Hepatocyte (in vitro differentiated cells): ENCODE measurements around the gene KDM4C. TPM values are rescaled to one million over a fixed set of nuclear protein-coding genes. Genes with fewer than 3 reads are reported as not detected.

Experiments
- DNase-seq: peaks from one replicate; pipeline ENCODE4 v3.0.0-alpha.2; 2016; ENCODE audit warnings: low spot score
- H2AFZ ChIP-seq: fragments of 200-600 bp; sonication (generic); 2 replicates; pipeline ENCODE4 v1.6.0; 2016; ENCODE audit warnings: antibody characterized with exemption, mild to moderate bottlenecking
- H3K27ac ChIP-seq: fragments of 200-600 bp; sonication (generic); 2 replicates; pipeline ENCODE4 v1.5.1; 2016; ENCODE audit warnings: mild to moderate bottlenecking
- H3K27me3 ChIP-seq: fragments of 200-600 bp; sonication (generic); 2 replicates; pipeline ENCODE4 v1.6.1; 2016
- H3K36me3 ChIP-seq: fragments of 200-600 bp; sonication (generic); replicated peaks from 2 replicates; pipeline ENCODE4 v1.5.1; 2016; ENCODE audit warnings: low read depth; ENCODE audit not compliant: insufficient read depth
- H3K4me1 ChIP-seq: fragments of 200-600 bp; sonication (generic); 2 replicates; pipeline ENCODE4 v1.5.1; 2016; ENCODE audit warnings: mild to moderate bottlenecking, moderate library complexity; ENCODE audit not compliant: insufficient read depth
- H3K4me2 ChIP-seq: fragments of 200-600 bp; sonication (generic); 2 replicates; pipeline ENCODE4 v1.6.0; 2016
- H3K4me3 ChIP-seq: fragments of 200-600 bp; sonication (generic); 2 replicates; pipeline ENCODE4 v1.5.1; 2016; ENCODE audit warnings: mild to moderate bottlenecking
- H3K79me2 ChIP-seq: fragments of 200-600 bp; sonication (generic); 2 replicates; pipeline ENCODE4 v1.6.0; 2017; ENCODE audit warnings: mild to moderate bottlenecking
- H3K9me2 ChIP-seq: fragments of 200-600 bp; sonication (generic); replicated peaks from 2 replicates; pipeline ENCODE4 v1.6.0; 2017; ENCODE audit warnings: mild to moderate bottlenecking; ENCODE audit not compliant: insufficient read depth
- H3K9me3 ChIP-seq: fragments of 200-600 bp; sonication (generic); 2 replicates; pipeline ENCODE4 v1.5.1; 2016; ENCODE audit warnings: low read depth, mild to moderate bottlenecking
- H4K20me1 ChIP-seq: fragments of 200-600 bp; sonication (generic); 2 replicates; pipeline ENCODE4 v1.6.0; 2016; ENCODE audit warnings: mild to moderate bottlenecking; ENCODE audit not compliant: insufficient read depth, poor library complexity, severe bottlenecking
- EZH2 ChIP-seq: fragments of 200-600 bp; sonication (generic); IDR thresholded peaks from 2 replicates; pipeline ENCODE4 v1.6.1; 2016; ENCODE audit warnings: antibody characterized with exemption, mild to moderate bottlenecking, borderline replicate concordance
- EZH2phosphoT487 ChIP-seq: fragments of 200-600 bp; sonication (generic); IDR thresholded peaks from one replicate; pipeline ENCODE4 v1.6.1; 2018; ENCODE audit warnings: antibody characterized with exemption, mild to moderate bottlenecking, low read depth, moderate library complexity; ENCODE audit not compliant: unreplicated experiment, severe bottlenecking
- WGBS: methylation state at CpG from one replicate; pipeline ENCODE4 v1.1.6; 2016; ENCODE audit warnings: low lambda C conversion rate; ENCODE audit errors: missing lambda C conversion rate; 5-methylcytosine and 5-hydroxymethylcytosine counted together
- polyA plus RNA-seq: library from polyadenylated mRNA; unstranded; fragments of >200 nt; fragmentation: Nextera tagmentation; extraction: Ambion mirVana; gene quantifications from 2 replicates; pipeline ENCODE4 v1.2.1, GENCODE V29; 2016
- total RNA-seq: library from RNA; depleted of rRNA; stranded (reverse); fragments of >200 nt; gene quantifications from 2 replicates; pipeline ENCODE4 v1.2.3, GENCODE V29; 2014
- TF ChIP-seq, protein P1 (sequence below): fragments of 200-600 bp; sonication (generic); IDR thresholded peaks from 2 replicates; pipeline ENCODE4 v1.5.1; 2016; ENCODE audit warnings: antibody characterized with exemption, mild to moderate bottlenecking; ENCODE audit not compliant: poor library complexity

Gene KDM4C
- total and polyA plus RNA-seq, 2 experiments from 2014 or later: 16.1 to 28.7 TPM

DNA sequence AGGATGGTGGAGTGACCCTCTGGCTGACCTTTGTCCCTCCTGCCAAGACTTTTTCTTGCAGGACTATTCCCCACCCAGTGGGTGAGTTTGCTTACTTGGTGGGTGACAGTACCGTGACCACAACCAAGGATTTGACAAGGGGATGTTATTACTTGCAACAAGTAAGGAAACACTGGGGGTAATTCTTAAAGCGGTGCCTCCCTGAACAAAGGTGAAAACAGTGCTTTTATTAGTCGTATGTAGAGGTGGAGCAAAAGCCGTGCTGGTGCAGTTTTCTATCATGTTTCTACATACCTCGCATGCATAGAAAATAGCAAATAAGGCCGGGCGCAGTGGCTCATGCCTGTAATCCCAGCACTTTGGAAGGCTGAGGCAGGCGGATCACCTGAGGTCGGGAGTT lies 41.0 kb upstream of the KDM4C start:
- no peak for DNase-seq
- no peaks in the 10 kb centered on the region for H3K79me2 ChIP-seq
- H2AFZ ChIP-seq: no peak overlapping the region
- no peaks in the 10 kb centered on the region for H3K27me3 ChIP-seq
- peak overlapping the region; percentile 78 for H3K27ac ChIP-seq
- H3K4me3 ChIP-seq: no peak overlapping the region
- H3K4me2 ChIP-seq: peak overlapping the region; percentile 64
- H3K36me3 ChIP-seq: no peaks in the 10 kb centered on the region
- H4K20me1 ChIP-seq: no peaks in the 10 kb centered on the region
- no peaks in the 10 kb centered on the region for H3K9me3 ChIP-seq
- WGBS: 89% methylated on average over 9 of the region's 9 CpGs
- no peak for TF ChIP-seq EZH2
- TF ChIP-seq, protein P1, sequence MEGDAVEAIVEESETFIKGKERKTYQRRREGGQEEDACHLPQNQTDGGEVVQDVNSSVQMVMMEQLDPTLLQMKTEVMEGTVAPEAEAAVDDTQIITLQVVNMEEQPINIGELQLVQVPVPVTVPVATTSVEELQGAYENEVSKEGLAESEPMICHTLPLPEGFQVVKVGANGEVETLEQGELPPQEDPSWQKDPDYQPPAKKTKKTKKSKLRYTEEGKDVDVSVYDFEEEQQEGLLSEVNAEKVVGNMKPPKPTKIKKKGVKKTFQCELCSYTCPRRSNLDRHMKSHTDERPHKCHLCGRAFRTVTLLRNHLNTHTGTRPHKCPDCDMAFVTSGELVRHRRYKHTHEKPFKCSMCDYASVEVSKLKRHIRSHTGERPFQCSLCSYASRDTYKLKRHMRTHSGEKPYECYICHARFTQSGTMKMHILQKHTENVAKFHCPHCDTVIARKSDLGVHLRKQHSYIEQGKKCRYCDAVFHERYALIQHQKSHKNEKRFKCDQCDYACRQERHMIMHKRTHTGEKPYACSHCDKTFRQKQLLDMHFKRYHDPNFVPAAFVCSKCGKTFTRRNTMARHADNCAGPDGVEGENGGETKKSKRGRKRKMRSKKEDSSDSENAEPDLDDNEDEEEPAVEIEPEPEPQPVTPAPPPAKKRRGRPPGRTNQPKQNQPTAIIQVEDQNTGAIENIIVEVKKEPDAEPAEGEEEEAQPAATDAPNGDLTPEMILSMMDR: no peak
- TF ChIP-seq EZH2phosphoT487: no peak
- H3K9me2 ChIP-seq: no peaks in the 10 kb centered on the region
- no peaks in the 10 kb centered on the region for H3K4me1 ChIP-seq

- no peaks in the 10 kb centered on the region for H3K9me2 ChIP-seq
- no peak for TF ChIP-seq EZH2
- no peak overlapping the region for H2AFZ ChIP-seq
- WGBS: 92% methylated on average over 2 of the region's 2 CpGs
- no peaks in the 10 kb centered on the region for H4K20me1 ChIP-seq
- no peak for DNase-seq
- no peak overlapping the region for H3K27ac ChIP-seq
- H3K9me3 ChIP-seq: no peaks in the 10 kb centered on the region
- H3K79me2 ChIP-seq: no peaks in the 10 kb centered on the region
- no peaks in the 10 kb centered on the region for H3K36me3 ChIP-seq
- H3K4me2 ChIP-seq: no peak overlapping the region
- H3K4me1 ChIP-seq: no peaks in the 10 kb centered on the region
- no peak overlapping the region for H3K4me3 ChIP-seq
- H3K27me3 ChIP-seq: no peaks in the 10 kb centered on the region
These were observed 33.8 kb upstream of the KDM4C start for GRCh38 chr9:6723881-6724420.

GRCh38 chr9:6733257-6733656 lies 24.5 kb upstream of the KDM4C start:
- no peaks in the 10 kb centered on the region for H4K20me1 ChIP-seq
- no peak overlapping the region for H3K27ac ChIP-seq
- 87% methylated on average over 3 of the region's 3 CpGs for WGBS
- H3K36me3 ChIP-seq: no peaks in the 10 kb centered on the region
- no peaks in the 10 kb centered on the region for H3K9me2 ChIP-seq
- DNase-seq: no peak
- H3K79me2 ChIP-seq: no peaks in the 10 kb centered on the region
- H3K9me3 ChIP-seq: no peaks in the 10 kb centered on the region
- H2AFZ ChIP-seq: peak overlapping the region; percentile 52
- no peaks in the 10 kb centered on the region for H3K4me1 ChIP-seq
- no peak overlapping the region for H3K4me2 ChIP-seq
- no peaks in the 10 kb centered on the region for H3K27me3 ChIP-seq
- no peak overlapping the region for H3K4me3 ChIP-seq
- TF ChIP-seq, protein P1: no peak
- TF ChIP-seq EZH2phosphoT487: no peak
- no peak for TF ChIP-seq EZH2

DNA sequence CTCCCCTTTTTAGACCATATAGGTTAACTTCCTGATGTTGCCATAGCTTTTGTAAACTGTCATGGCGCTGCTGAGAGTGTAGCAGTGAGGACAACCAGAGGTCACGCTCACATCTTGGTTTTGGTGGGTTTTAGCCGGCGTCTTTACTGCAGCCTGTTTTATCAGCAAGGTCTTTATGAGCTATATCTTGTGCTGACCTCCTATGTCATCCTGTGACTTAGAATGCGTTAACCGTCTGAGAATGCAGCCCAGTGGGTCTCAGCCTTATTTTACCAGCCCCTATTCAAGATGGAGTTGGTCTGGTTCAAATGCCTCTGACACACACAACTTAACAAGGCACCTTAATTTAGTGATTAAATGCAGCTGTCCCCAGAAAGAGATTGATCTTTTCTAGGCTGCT lies 23.9 kb upstream of the KDM4C start:
- Histone ChIP-seq H3K9me2 (no peaks in the 10 kb centered on the region), H3K27ac (no peak overlapping the region), H3K27me3 (no peaks in the 10 kb centered on the region), H3K9me3 (no peaks in the 10 kb centered on the region), H4K20me1 (no peaks in the 10 kb centered on the region), H3K4me2 (no peak overlapping the region), H3K36me3 (no peaks in the 10 kb centered on the region), H2AFZ (no peak overlapping the region), H3K79me2 (no peaks in the 10 kb centered on the region), H3K4me3 (no peak overlapping the region), H3K4me1 (no peaks in the 10 kb centered on the region)
- 39% methylated on average over 6 of the region's 6 CpGs for WGBS
- no peak for DNase-seq
- TF ChIP-seq EZH2 (no peak), EZH2phosphoT487 (no peak)
- TF ChIP-seq, protein P1: no peak
